Measurements from ENCODE around the gene POLA1. TPM values are rescaled to one million over a fixed set of nuclear protein-coding genes. Genes with fewer than 3 reads are reported as not detected.

POLA1 gene
- total RNA-seq, 1 donor from 2014 or later = 25.5 TPM

DNA sequence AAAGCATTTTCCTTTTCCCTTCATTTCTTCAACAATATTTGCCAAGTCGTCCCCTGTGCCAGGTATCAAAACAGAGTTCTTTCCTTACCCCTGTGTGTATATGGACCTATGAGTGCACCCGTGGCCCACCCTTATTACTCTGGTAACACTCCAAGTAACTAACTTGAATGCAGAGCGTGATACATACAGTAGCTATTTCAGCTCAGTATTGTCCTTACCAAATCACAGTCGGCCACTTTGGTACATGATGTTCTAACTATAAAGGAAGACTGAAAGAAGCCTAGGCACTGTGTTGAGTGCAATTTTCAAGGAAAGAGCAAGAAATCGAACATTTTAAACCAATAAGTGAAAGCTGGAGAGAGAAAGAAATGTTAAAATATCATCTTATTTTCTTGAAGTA is 233.7 kb downstream of the POLA1 start:
- ATAC-seq (no peak), DNase-seq (ENCODE audit: low spot score) (no peak)
- intact Hi-C loops (cut with DNase I) = no loop called here

DNA sequence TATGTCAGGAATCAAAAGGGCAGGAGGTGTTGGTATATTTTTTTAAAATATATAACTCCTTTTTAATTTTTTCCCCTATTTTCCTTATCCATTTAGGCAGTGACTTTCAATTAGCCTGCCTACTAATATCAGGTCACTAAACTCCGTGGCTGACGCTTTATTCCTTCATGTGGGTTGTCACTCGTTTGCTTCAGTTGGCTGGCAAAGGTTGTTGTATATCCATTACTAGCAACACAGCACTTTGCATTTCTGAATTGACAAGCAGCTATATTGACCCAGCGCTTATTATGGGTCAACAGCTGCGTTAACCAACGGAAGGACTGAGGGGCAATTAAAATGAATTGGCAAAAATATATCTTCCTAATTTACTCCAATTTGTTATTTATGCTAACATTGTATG is 234.4 kb downstream of the POLA1 start:
- intact Hi-C loops (cut with DNase I) = no loop called here
- no peak for ATAC-seq
- DNase-seq (ENCODE audit: low spot score) = no peak

DNA sequence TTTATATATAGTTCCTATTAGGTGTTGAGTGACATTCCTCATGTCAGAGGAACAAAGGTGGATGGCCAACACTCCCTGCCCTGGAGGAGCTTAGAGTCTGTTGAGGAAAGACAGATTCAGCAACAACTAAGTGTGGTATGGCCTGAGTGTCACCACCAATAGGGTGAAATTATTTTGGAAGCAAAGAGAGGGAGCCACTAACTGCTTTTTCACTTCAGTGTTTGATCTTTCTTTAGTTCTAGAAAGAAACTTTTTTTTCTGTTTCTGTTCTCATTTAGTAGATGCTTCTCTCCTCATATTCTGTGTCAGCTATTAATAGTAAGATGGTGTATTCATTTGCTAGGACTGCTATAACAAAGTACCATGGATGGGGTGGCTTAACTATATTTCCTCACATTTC is 240.6 kb downstream of the POLA1 start:
- ATAC-seq (no peak), DNase-seq (ENCODE audit: low spot score) (no peak)
- intact Hi-C loops (cut with DNase I) = no loop called here

DNA sequence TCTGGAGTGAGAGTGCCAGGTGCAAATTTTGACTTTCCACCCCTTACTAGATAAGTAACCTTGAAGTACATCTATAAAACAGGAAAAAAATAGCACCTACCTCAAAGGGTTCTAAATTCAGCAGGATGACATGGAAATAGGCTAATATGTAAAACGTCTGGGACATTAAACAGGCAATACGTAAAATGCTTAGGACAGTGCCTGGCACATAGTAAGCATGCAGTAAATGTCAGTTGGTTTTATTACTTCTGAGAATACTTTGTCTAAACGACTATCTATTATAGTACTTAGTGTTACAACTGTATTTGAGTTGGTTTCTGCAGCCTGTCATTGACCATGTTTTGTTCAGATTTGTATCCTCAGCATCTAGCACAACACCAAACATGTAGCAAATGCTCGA is 251.3 kb downstream of the POLA1 start:
- intact Hi-C loops (cut with DNase I) = no loop called here
- ATAC-seq (no peak), DNase-seq (ENCODE audit: low spot score) (no peak)

DNA sequence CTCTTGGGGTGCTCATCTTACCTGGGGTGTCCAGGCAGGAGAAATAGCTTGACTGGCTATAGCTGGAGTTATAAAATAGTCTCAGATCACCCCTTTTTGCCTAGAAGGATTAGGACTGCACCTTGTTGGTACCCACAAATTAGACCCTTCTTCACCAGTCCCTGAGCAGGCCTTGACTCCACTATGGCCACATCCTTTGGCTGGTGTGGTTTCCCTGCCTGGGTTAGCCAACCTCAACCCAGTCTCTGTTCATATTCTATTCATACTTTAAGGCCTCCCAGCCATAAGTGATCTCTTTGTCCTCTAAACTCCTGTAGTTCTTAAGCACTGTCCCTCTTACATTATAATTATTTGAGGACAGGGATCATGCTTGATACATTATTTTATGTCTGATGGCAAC is 252.7 kb downstream of the POLA1 start:
- no peak for DNase-seq (ENCODE audit: low spot score)
- no peak for ATAC-seq
- intact Hi-C loops (cut with DNase I) = no loop called here

DNA sequence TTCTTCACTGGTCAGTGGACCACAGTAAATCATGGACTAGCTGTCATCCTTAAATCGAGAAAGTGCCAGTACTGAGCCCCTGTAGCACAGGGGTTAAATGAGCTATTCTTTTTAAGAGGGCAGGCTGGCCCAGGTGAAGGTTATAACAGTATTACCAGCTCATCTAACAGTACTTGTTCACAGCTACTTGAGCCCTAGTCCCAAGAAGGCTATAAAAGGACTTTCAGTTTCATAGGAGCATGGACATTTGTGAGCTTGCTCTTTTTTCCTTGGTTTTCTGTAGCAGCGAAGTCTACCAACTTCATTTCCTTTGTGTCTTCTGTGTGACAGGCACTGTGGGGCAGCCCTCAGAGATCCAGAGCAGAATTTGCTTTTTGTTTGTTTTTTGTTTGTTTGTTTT is 261.0 kb downstream of the POLA1 start:
- ATAC-seq (no peak), DNase-seq (ENCODE audit: low spot score) (no peak)
- intact Hi-C loops (cut with DNase I) = no loop called here

DNA sequence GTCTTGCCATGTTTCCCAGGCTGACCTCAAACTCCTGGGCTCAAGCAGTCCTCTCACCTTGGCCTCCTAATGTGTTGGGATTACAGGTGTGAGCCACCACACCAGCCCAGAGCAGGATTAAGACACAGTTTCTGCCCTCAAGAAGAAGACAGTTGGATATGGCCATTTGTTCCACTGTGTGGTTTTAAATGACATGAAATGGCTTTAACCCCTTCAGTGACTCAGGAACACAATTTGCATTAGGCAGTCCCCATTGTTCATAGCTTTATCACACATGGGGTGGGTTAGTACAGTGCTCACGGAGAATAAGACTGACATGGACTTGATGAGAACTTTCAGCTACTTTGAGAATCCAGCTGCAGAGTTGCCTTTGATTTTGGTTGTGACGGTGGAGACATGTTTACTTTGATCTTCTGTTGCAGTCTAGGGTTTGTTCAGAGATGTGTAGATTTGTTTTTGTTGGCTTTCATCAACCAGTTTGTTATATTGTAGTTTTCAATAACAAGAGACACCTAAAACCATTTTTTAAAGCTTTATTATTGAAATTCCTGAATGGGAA is 261.7 kb downstream of the POLA1 start:
- intact Hi-C loops (cut with DNase I) = no loop called here
- DNase-seq (ENCODE audit: low spot score) (no peak), ATAC-seq (no peak)

DNA sequence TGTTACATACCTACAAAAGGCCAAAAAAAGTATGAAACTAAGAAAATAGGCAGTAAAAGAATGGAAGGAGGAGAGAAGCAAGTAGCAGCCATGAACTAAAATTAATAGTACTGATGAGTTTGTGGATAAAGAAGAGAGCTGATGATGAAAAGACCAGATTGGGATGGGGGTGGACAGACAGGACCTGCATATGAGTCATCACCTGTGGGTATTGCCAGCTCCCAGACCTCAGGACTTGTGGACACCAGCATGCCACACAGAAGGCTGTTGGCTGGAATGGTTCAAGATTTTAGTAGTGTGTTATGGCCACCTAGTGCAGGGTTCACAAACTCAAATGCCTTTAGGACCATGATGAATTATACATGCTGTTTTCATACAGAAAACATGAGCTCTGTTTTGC is 263.1 kb downstream of the POLA1 start:
- DNase-seq (ENCODE audit: low spot score) (no peak), ATAC-seq (no peak)
- intact Hi-C loops (cut with DNase I) = no loop called here

DNA sequence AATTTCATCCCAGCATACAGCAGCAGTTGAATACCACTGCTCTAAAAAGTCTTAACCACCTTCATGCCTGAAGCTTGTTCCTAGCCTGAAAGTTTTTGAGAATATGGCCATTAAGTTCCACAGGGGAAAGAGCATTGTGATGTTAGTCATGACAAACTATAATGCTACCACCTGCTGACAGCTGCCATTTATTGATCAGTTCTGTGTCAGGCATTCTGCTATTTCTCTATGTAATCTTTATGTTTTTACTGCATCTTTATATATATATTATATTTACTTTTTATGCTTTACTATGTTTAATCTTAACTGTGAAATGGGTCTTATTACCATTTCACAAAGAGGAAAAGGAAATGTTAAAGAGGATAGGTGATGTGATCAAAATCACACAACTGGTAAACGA is 268.1 kb downstream of the POLA1 start:
- no peak for ATAC-seq
- intact Hi-C loops (cut with DNase I) = no loop called here
- DNase-seq (ENCODE audit: low spot score) = no peak

DNA sequence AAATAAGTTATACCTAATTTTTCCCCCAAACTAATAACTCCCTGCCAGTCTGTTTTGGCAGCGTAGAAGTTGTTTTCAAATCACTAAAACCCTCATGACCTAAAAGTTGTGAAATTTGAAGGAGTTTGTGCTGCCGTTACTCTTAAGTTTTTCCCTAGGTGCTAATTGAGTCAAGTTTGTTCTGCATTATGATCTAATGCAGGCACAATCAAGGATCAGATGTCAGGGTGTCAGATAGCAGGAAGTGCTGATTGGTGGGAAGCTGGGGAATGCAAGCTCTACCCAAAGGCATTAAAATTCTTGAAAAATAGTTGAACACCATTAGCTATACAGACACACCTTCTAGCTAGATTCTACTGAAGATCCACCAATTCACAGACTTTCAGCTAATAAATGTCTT is 270.1 kb downstream of the POLA1 start:
- intact Hi-C loops (cut with DNase I) = no loop called here
- ATAC-seq (peak; percentile 72), DNase-seq (ENCODE audit: low spot score) (no peak)

DNA sequence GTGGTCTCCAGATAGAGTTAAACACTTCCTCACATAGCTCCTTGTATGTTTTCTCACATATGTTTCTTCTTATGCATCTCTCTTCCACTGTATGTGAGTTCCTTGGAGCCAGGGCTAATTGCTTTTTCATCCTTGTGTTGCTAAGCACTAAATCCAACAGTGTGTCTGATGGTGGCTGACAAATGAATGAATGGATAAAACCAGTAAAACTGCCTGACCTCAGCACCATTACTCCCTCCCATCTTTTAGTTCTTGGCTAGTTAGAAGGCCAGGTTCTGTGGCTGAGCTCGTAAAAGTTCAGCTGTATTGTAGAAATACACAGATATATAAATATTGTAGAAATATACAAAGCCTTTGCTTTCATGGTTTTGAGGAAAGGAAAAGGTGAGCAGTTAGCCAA is 271.7 kb downstream of the POLA1 start:
- intact Hi-C loops (cut with DNase I) = no loop called here

DNA sequence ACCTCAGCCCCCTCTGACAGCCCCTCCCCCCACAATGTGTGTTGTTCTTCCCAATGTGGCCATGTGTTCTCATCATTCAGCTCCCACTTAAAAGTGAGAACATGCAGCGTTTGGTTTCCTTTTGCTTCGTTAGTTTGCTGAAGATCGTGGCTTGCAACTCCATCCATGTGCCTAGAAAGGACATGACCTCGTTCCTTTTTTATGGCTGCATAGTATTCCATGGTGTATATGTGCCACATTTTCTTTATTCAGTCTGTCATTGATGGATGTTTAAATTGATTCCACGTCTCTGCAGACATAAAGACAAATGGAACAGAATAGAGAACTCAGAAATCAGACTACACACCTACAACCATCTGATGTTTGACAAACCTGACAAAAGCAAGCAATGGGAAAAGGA is 276.1 kb downstream of the POLA1 start:
- no peak for ATAC-seq
- intact Hi-C loops (cut with DNase I) = no loop called here

More for the DNA sequence above, 271.7 kb downstream of the POLA1 start:
- no peak for ATAC-seq
- no peak for DNase-seq (ENCODE audit: low spot score)

DNA sequence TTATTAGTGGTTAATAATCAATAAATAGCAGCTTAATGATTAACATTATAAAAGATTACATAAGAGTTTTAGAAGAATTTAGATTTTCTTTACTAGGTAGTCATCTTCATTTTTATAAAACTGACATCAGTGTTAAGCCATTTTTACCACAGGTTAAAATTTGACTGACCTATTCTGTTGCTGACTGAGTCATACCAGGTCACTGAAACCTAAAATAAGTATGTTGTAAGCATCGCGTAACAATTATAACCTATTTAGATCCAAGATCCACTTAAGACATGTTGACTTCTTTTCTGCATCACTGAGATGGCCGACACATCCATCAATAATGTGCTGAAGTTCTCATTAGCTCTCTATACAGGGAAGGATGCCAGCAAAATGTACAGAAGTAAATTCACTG is 285.4 kb downstream of the POLA1 start:
- DNase-seq (ENCODE audit: low spot score) (no peak), ATAC-seq (no peak)
- intact Hi-C loops (cut with DNase I) = no loop called here

More for the DNA sequence above, 276.1 kb downstream of the POLA1 start:
- DNase-seq (ENCODE audit: low spot score) = no peak

DNA sequence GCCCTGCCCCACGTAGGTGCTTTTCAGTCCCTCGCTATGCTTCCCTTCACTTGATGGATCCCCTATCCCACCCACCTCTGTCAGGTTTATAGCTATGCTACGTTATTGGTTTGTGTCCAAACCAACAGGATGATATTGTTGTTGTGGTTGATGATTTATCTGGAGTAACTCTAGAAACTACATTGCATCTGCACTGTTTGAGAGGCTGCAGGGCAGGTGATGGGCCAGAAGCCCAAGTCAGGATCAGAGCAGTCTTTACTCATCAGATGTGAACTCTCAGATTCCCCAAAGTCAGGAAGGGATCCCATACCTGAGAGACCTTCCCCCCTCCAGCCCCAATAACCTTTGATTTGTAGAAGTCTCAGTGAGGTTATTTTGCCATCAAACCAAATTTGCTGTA is 287.3 kb downstream of the POLA1 start:
- ATAC-seq (no peak), DNase-seq (ENCODE audit: low spot score) (no peak)
- intact Hi-C loops (cut with DNase I) = no loop called here

DNA sequence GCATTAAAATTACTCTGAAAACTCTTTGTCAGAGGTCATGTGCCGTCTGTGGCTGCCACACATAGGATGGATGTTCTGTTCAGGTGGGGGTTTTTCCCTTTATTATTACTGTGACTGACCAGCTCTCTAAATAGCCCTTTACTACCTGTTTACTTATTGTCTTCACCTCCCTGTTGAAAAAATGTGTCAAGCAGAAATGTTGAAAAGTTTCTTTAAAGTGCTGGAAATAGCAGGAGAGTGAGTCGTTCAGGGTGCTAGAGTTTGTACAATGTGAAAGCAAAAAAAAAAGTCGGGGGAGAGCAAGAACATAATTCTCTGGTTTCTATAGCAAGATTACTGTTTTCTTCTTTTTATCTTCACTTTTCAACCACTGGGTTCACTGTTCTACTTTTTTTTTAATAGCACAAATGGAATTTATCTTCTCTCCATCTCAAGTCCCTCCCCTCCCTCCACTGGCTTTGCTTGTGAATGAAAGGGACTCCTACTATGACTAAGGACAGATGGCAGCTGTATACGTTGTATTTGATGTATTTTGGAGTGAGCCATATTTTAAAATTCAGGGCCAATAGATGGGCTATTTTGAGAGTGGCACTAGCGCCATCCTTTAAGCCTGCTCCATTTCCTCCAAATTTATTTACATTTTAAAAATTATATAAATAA is 288.7 kb downstream of the POLA1 start:
- DNase-seq (ENCODE audit: low spot score) = no peak
- intact Hi-C loops (cut with DNase I) = no loop called here
- ATAC-seq = no peak

DNA sequence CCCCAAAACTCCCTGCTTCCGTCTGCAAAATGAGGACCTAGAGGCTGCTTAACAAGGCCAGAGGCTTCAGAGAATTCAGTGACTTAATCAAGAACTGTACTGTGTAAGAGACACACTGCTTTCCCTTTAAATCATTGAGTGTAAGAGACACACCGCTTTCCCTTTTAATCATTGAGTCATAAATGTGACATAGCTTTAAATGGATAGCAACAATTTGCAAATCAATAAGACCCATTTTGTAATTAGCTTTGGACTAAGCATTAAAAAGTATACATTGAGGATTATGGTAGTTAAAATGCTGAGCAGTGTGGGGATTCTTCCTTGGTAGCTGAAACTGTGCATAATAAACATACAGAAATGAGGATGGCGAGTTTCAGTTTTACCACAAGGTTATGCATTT is 290.2 kb downstream of the POLA1 start:
- DNase-seq (ENCODE audit: low spot score) (no peak), ATAC-seq (no peak)
- intact Hi-C loops (cut with DNase I) = no loop called here

DNA sequence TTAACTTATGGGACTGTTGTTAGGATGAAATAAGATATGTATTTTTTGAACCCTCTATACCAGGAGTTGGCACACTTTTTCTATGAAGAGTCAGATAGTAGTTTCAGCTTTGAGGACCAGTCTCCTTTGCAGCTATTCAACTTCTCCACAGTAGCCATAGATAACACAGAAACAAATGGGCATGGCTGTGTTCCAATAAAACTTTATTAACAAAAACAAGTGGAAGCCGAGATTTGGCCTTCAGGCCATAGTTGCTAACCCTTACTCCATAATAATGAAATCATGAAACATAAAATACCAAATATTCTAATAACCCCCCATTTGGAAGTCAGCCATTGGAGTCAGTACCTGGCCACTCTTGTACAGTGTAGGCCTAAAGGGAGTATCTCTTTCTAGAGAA is 291.4 kb downstream of the POLA1 start:
- DNase-seq (ENCODE audit: low spot score) (no peak), ATAC-seq (no peak)
- intact Hi-C loops (cut with DNase I) = no loop called here

DNA sequence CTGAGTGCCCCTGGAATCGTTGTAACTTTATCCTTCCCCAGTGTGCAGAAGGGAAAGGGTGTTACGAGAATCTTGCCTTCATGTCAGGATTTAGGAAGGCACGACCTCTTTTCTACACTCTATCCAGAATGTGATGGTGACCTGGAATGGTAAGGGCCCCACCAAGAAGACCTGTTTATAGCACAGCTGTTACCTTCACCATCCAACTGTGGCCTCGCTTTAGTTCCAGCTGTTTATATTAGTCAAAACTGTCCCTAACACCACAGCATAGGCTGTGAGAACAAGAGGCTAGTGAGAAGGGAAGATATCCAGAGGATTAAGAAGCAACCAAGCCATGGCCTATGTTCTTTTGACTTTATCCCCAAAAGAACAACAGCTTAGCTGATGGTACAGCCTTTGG is 294.0 kb downstream of the POLA1 start:
- no peak for ATAC-seq
- intact Hi-C loops (cut with DNase I) = no loop called here
- DNase-seq (ENCODE audit: low spot score) = no peak

DNA sequence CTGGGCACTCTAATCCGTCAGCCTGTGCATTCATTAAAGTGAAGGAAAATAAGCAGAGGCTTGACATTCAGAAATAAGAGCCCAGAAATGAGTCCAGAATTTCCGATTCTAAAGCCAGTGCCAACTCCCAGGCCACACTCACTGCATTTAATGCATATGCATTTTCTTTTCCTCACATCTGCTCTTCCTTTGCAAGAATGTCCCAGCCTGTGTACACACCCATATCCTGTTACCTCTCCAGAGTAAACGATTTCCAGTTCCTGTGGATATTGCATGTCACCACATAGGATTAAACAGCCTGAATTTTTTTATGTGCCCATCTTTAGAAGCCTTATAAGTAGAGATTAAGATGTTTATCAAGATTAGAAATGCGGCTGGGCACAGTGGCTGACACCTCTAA is 294.6 kb downstream of the POLA1 start:
- ATAC-seq (no peak), DNase-seq (ENCODE audit: low spot score) (no peak)
- intact Hi-C loops (cut with DNase I) = no loop called here

DNA sequence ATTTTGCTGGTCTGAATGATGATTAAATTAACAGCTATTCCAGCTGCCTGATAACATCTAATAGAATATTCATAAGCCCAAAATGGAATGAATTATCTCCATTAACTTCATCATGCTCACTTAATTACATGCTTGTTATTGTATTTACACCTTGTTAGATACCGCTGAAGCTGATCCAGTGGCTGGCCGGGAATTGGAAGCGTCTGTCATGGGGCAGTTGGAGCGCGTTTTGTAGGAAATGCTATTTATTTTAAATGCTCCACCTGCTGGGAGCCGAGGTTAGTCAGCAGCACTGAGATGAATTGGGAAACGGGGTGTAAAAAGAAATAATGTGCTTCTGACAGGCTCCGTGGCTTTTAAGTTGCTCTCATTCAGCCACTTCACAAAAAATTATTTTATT is 296.8 kb downstream of the POLA1 start:
- intact Hi-C loops (cut with DNase I) = no loop called here
- DNase-seq (ENCODE audit: low spot score) (no peak), ATAC-seq (no peak)

DNA sequence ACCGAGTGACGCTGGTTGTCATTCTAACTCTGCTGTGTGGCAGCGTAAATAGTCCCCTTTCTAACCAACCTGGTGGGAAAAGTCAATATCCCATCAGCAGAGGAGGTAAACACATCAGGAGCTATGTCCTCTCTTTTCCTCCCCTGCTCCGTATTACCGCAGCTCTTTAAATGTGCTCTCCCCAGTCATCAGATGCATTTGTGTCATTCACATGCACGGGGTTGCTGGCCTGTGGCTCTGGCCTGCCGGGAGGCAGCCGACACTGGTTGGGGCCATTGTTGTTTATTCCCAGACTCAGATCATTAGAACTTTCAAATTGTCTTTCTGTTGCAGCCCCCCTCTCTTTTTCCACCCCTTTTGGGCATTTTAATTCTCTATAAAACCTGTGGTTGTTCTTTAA is 300.2 kb downstream of the POLA1 start:
- intact Hi-C loops (cut with DNase I) = no loop called here
- ATAC-seq (no peak), DNase-seq (ENCODE audit: low spot score) (no peak)

Measured in sciatic nerve (tissue), 2 donors.